Mesothelial cell of epicardium (in vitro differentiated cells): ENCODE data around the gene GDPD5. TPM values are rescaled to one million over a fixed set of nuclear protein-coding genes. Genes with fewer than 3 reads are reported as not detected.

Experiments
- DNase-seq, 2 experiments: peaks; one replicate each; pipeline ENCODE4 v3.0.0; 2021; ENCODE audit warnings: low spot score in 2 of 2; ENCODE audit not compliant: unreplicated experiment in 2 of 2
- H3K27ac Mint-ChIP-seq: 2 replicates; pipeline ENCODE4 v1.8.0; 2021; ENCODE audit warnings: mixed read lengths
- H3K27me3 Mint-ChIP-seq: 2 replicates; pipeline ENCODE4 v1.8.0; 2021; ENCODE audit warnings: low read depth, mixed read lengths
- H3K36me3 Mint-ChIP-seq: 2 replicates; pipeline ENCODE4 v1.8.0; 2021; ENCODE audit warnings: mixed read lengths
- H3K4me1 Mint-ChIP-seq: 2 replicates; pipeline ENCODE4 v1.8.0; 2021; ENCODE audit warnings: mixed read lengths
- H3K4me3 Mint-ChIP-seq: 2 replicates; pipeline ENCODE4 v1.8.0; 2021; ENCODE audit warnings: mild to moderate bottlenecking, moderate library complexity, mixed read lengths
- H3K9me3 Mint-ChIP-seq: 2 replicates; pipeline ENCODE4 v1.8.0; 2021; ENCODE audit warnings: mixed read lengths
- total RNA-seq: library from RNA; stranded (reverse); gene quantifications from 3 replicates; pipeline ENCODE4 v1.2.1, GENCODE V29; 2021
- TF ChIP-seq, protein P1 (sequence below): fragments of 200-600 bp; sonication (generic); IDR thresholded peaks from one replicate; pipeline ENCODE4 v1.5.0; 2021; ENCODE audit warnings: antibody characterized with exemption; ENCODE audit not compliant: unreplicated experiment

The GDPD5 gene
- total RNA-seq, 1 donor from 2014 or later = 8.1 TPM

DNA sequence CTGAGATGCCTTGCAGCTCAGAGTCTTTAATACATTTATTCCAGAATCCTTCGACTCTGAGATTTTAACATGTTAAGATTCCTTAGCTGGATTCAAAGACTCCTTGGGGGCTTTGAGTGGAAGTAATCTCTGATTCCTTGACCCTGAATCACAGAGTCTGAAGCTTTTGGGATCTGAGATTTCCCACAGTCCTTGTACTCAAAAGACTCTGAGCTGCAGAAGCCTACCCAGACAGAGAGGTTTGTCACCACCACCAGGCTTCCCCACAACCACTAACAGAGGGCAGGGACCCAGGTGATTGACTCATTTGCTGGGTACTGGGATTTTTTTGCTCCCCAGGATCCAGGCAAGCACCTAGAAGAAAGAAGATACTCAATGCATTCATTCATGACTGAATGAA is 34.9 kb upstream of the GDPD5 start:
- no peak for DNase-seq
- TF ChIP-seq, protein P1, sequence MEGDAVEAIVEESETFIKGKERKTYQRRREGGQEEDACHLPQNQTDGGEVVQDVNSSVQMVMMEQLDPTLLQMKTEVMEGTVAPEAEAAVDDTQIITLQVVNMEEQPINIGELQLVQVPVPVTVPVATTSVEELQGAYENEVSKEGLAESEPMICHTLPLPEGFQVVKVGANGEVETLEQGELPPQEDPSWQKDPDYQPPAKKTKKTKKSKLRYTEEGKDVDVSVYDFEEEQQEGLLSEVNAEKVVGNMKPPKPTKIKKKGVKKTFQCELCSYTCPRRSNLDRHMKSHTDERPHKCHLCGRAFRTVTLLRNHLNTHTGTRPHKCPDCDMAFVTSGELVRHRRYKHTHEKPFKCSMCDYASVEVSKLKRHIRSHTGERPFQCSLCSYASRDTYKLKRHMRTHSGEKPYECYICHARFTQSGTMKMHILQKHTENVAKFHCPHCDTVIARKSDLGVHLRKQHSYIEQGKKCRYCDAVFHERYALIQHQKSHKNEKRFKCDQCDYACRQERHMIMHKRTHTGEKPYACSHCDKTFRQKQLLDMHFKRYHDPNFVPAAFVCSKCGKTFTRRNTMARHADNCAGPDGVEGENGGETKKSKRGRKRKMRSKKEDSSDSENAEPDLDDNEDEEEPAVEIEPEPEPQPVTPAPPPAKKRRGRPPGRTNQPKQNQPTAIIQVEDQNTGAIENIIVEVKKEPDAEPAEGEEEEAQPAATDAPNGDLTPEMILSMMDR = no peak
- H3K9me3 Mint-ChIP-seq = no peaks in the 10 kb centered on the region
- peaks cover 62% of the 10 kb centered on the region for H3K4me1 Mint-ChIP-seq
- peak overlapping the region; percentile 54 for H3K4me3 Mint-ChIP-seq
- H3K27ac Mint-ChIP-seq = peak overlapping the region; percentile 98
- no peaks in the 10 kb centered on the region for H3K27me3 Mint-ChIP-seq
- H3K36me3 Mint-ChIP-seq = peaks cover under 1% of the 10 kb centered on the region

DNA sequence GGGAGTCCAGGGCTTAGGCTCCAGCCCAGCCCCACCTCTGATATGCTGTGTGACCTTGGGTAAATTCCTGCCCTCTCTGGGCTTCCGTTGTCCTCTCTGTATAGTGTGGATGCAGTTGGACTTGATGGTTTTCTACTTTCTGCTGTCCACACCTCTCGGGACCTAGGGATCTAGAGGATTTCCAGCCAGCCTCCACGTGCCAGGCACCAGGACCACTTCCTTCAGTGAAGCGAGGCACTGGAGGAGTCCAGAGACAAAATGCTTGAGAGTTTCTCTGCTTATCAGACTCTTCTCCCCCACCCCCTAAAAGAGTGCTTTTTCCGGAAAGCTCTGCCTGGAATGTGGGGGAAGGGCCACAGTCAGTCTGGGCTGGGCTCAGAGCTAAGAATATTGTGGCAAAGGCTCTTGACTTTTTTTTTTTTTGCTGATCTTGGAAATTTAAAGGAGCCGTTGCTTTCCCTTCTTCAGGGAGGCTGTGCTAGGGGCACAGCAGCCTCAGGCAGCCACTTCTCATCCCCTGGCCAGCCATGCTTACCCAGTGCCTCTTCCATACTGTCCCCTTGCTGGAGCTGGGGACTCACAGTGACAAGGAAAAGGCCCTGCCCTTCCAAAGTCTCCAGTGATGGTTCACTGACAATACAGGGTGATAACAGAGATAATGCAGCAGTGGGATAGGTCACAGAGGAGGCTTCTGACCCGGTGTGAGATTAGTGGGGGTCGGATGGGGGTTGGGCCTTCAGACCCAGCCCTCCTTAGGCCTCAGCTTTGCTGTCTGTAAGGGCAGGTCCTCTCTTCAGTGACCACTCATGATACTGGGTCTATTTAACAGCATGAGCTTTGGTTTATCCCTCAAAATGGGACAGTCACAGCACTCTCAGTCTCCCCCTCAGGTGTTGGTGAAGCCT is 33.5 kb upstream of the GDPD5 start:
- Mint-ChIP-seq H3K9me3 (no peaks in the 10 kb centered on the region), H3K27ac (peak overlapping the region; percentile 87), H3K4me3 (peak overlapping the region; percentile 34), H3K4me1 (peaks cover 59% of the 10 kb centered on the region), H3K36me3 (no peaks in the 10 kb centered on the region), H3K27me3 (no peaks in the 10 kb centered on the region)
- no peak for DNase-seq
- TF ChIP-seq, protein P1 = no peak

DNA sequence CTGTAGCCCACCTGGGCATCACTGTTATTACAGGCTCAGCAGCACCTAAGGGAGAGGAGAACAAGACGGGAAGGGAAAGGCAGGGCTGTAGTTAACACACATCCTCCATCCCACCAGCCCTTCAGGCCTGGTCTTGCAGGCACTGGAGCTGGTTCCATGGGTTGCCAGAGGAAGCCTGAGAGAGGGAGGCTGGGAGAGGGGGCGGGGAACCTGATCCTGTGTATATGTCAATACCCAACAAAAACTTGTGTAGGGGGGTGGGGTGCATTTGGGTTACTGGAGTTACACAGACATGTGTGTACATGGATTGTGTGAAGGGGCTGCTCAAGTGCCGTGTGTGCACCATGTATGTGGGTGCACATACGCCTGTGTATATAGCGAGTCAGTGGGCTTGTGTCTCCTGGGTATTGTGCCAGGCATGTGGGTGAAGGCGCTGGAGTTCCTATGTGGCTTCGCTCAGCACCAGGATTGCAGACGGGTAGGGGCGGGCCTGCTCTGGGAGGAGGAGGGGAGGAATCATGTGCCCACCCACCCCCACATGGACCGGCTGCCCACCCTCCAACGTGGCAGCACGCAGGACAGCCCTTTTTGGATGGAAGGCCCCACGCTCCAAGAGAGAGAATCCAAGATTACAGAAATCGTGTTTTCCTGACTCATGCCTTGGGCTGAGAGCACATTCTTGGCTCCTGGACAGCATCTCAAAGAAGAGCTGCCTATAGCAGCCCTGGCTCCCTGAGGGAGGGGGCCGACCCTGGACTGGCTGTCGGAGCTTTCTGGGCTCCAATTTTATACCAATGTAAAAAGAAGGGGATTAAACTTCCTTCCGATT is 32.1 kb upstream of the GDPD5 start:
- Mint-ChIP-seq H3K27ac (peak overlapping the region; percentile 87), H3K9me3 (no peaks in the 10 kb centered on the region), H3K27me3 (no peaks in the 10 kb centered on the region), H3K36me3 (no peaks in the 10 kb centered on the region), H3K4me1 (peaks cover 55% of the 10 kb centered on the region), H3K4me3 (no peak overlapping the region)
- TF ChIP-seq, protein P1 = no peak
- no peak for DNase-seq

DNA sequence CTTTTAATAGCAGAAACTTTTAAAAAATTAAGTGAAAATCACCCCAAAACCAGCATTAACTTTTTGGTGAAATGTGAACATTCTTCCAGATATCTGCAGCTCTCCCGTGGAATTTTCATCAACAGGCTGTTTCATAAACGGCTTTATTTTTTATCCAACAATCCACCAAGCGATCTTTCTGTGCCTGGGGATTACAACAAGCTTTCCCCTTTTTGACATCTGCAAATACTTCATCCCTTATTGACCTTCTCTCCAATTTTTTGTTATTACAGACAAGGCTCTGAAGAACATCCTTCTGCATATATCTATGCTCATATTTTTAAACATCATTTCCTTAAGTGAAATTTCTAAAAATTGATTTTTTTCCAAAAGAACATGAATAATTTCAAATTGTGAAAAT is 30.5 kb upstream of the GDPD5 start:
- Mint-ChIP-seq H3K27me3 (no peaks in the 10 kb centered on the region), H3K4me3 (no peak overlapping the region), H3K36me3 (no peaks in the 10 kb centered on the region), H3K4me1 (peaks cover 52% of the 10 kb centered on the region), H3K9me3 (no peaks in the 10 kb centered on the region), H3K27ac (no peak overlapping the region)
- TF ChIP-seq, protein P1 = no peak
- DNase-seq = no peak

GRCh38 chr11:75555079-75555811 is 29.5 kb upstream of the GDPD5 start:
- TF ChIP-seq, protein P1 = no peak
- Mint-ChIP-seq H3K36me3 (no peaks in the 10 kb centered on the region), H3K9me3 (no peaks in the 10 kb centered on the region), H3K27ac (peak overlapping the region; percentile 77), H3K4me3 (no peak overlapping the region), H3K27me3 (no peaks in the 10 kb centered on the region), H3K4me1 (peaks cover 43% of the 10 kb centered on the region)
- DNase-seq = no peak
